Measurements from ENCODE around the gene AMOTL1. TPM values are rescaled to one million over a fixed set of nuclear protein-coding genes. Genes with fewer than 3 reads are reported as not detected.

Gene AMOTL1
- total RNA-seq, 2 donors from 2014 or later: 45.0 to 60.0 TPM

DNA sequence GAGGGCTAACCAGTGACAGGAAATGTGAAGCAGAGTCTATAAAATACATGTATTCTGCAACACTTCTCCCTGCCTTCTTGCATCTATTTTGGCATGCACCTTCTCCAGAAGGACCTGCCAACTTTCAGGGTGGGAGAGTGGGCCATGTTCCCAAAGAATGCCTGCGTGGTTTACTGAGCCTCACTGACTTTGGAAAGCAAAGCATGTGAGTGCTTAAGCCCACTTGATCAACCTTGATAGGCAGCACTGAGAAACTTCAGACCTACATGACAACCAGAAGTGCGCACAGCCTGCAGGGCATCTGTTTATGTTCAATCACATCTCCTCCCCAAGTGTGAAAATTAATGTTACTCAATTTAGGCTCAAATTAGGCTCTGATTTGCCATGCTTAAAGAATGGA lies 69.2 kb downstream of the AMOTL1 start:
- no peak overlapping the region for H3K4me3 Mint-ChIP-seq
- WGBS, 2 experiments (ENCODE audit: insufficient coverage in 1 of 2, insufficient read length in 1 of 2): 100% methylated on average over 1 to 2 of the region's 2 CpGs
- Histone ChIP-seq H3K4me3 (ENCODE audit: low read length) (no peak overlapping the region), H3K36me3 (ENCODE audit: control insufficient read depth, insufficient read depth, low read length) (peaks cover 96% of the 10 kb centered on the region), H3K9me3 (ENCODE audit: control insufficient read depth, low read length) (no peaks in the 10 kb centered on the region), H3K9ac (ENCODE audit: extremely low read depth, low read length, poor library complexity, severe bottlenecking) (no peak overlapping the region), H3K4me1 (ENCODE audit: control insufficient read depth, insufficient read depth, low read length) (peaks cover 16% of the 10 kb centered on the region), H3K27ac (ENCODE audit: low read depth, low read length) (no peak overlapping the region), H3K27me3 (ENCODE audit: control insufficient read depth, insufficient read depth, low read length, poor library complexity, severe bottlenecking) (no peaks in the 10 kb centered on the region)
- H3K27ac Mint-ChIP-seq: no peak overlapping the region
- H3K9me3 Mint-ChIP-seq: no peaks in the 10 kb centered on the region
- TF ChIP-seq, protein P1, sequence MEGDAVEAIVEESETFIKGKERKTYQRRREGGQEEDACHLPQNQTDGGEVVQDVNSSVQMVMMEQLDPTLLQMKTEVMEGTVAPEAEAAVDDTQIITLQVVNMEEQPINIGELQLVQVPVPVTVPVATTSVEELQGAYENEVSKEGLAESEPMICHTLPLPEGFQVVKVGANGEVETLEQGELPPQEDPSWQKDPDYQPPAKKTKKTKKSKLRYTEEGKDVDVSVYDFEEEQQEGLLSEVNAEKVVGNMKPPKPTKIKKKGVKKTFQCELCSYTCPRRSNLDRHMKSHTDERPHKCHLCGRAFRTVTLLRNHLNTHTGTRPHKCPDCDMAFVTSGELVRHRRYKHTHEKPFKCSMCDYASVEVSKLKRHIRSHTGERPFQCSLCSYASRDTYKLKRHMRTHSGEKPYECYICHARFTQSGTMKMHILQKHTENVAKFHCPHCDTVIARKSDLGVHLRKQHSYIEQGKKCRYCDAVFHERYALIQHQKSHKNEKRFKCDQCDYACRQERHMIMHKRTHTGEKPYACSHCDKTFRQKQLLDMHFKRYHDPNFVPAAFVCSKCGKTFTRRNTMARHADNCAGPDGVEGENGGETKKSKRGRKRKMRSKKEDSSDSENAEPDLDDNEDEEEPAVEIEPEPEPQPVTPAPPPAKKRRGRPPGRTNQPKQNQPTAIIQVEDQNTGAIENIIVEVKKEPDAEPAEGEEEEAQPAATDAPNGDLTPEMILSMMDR (conservative IDR thresholded peaks at IDR 0.05): no peak
- no peaks in the 10 kb centered on the region for H3K27me3 Mint-ChIP-seq (ENCODE audit: insufficient read depth)
- H3K36me3 Mint-ChIP-seq (ENCODE audit: low read depth): peaks cover 56% of the 10 kb centered on the region
- DNase-seq: no peak
- peaks cover 21% of the 10 kb centered on the region for H3K4me1 Mint-ChIP-seq

- H3K27ac Mint-ChIP-seq: no peak overlapping the region
- H3K4me3 Mint-ChIP-seq: no peak overlapping the region
- Histone ChIP-seq H3K9ac (ENCODE audit: extremely low read depth, low read length, poor library complexity, severe bottlenecking) (no peak overlapping the region), H3K4me3 (ENCODE audit: low read length) (no peak overlapping the region), H3K4me1 (ENCODE audit: control insufficient read depth, insufficient read depth, low read length) (peaks cover 8% of the 10 kb centered on the region), H3K27me3 (ENCODE audit: control insufficient read depth, insufficient read depth, low read length, poor library complexity, severe bottlenecking) (no peaks in the 10 kb centered on the region), H3K9me3 (ENCODE audit: control insufficient read depth, low read length) (no peaks in the 10 kb centered on the region), H3K27ac (ENCODE audit: low read depth, low read length) (no peak overlapping the region), H3K36me3 (ENCODE audit: control insufficient read depth, insufficient read depth, low read length) (peaks cover 96% of the 10 kb centered on the region)
- no peaks in the 10 kb centered on the region for H3K9me3 Mint-ChIP-seq
- TF ChIP-seq, protein P1 (conservative IDR thresholded peaks at IDR 0.05): no peak
- peaks cover 15% of the 10 kb centered on the region for H3K4me1 Mint-ChIP-seq
- no peak for DNase-seq
- WGBS, 2 experiments (ENCODE audit: insufficient coverage in 1 of 2, insufficient read length in 1 of 2): 96 to 100% methylated on average over 1 to 2 of the region's 2 CpGs
- H3K27me3 Mint-ChIP-seq (ENCODE audit: insufficient read depth): no peaks in the 10 kb centered on the region
- peaks cover 56% of the 10 kb centered on the region for H3K36me3 Mint-ChIP-seq (ENCODE audit: low read depth)
Observed at GRCh38 chr11:94838027-94838731, 70.0 kb downstream of the AMOTL1 start.

- Histone ChIP-seq H3K27ac (ENCODE audit: low read depth, low read length) (no peak overlapping the region), H3K4me3 (ENCODE audit: low read length) (no peak overlapping the region), H3K4me1 (ENCODE audit: control insufficient read depth, insufficient read depth, low read length) (no peaks in the 10 kb centered on the region), H3K36me3 (ENCODE audit: control insufficient read depth, insufficient read depth, low read length) (peaks cover 96% of the 10 kb centered on the region), H3K9ac (ENCODE audit: extremely low read depth, low read length, poor library complexity, severe bottlenecking) (no peak overlapping the region), H3K9me3 (ENCODE audit: control insufficient read depth, low read length) (no peaks in the 10 kb centered on the region), H3K27me3 (ENCODE audit: control insufficient read depth, insufficient read depth, low read length, poor library complexity, severe bottlenecking) (no peaks in the 10 kb centered on the region)
- TF ChIP-seq, protein P1 (conservative IDR thresholded peaks at IDR 0.05): no peak
- Mint-ChIP-seq H3K27me3 (ENCODE audit: insufficient read depth) (no peaks in the 10 kb centered on the region), H3K4me3 (no peak overlapping the region), H3K9me3 (no peaks in the 10 kb centered on the region), H3K4me1 (peaks cover 5% of the 10 kb centered on the region), H3K27ac (no peak overlapping the region), H3K36me3 (ENCODE audit: low read depth) (peaks cover 57% of the 10 kb centered on the region)
- no peak for DNase-seq
- WGBS, 2 experiments (ENCODE audit: insufficient coverage in 1 of 2, insufficient read length in 1 of 2): 94 to 100% methylated on average over 1 to 4 of the region's 4 CpGs
Observed at GRCh38 chr11:94840209-94840608, 72.1 kb downstream of the AMOTL1 start.
